T-helper 1 cell treated with Interleukin-12 subunit alpha and Interleukin-12 subunit beta and Interleukin-4 antibody, amounts not matched to agents 30 μg/mL and 1 μg/mL, for 36 hours (primary cell): ENCODE data around the gene PAQR7.

ENCODE experiments used
- H3K27ac Mint-ChIP-seq: one replicate; pipeline ENCODE4 v1.8.0; 2021; ENCODE audit warnings: mild to moderate bottlenecking, mixed read lengths
- H3K27me3 Mint-ChIP-seq: one replicate; pipeline ENCODE4 v1.8.0; 2021; ENCODE audit warnings: low read depth, mixed read lengths
- H3K36me3 Mint-ChIP-seq: one replicate; pipeline ENCODE4 v1.8.0; 2021; ENCODE audit warnings: low read depth, mixed read lengths
- H3K4me1 Mint-ChIP-seq: one replicate; pipeline ENCODE4 v1.8.0; 2021; ENCODE audit warnings: low read depth, mixed read lengths
- H3K4me3 Mint-ChIP-seq: one replicate; pipeline ENCODE4 v1.8.0; 2021; ENCODE audit warnings: mild to moderate bottlenecking, moderate library complexity, mixed read lengths
- H3K9me3 Mint-ChIP-seq: one replicate; pipeline ENCODE4 v1.8.0; 2021; ENCODE audit warnings: mixed read lengths

The PAQR7 gene

GRCh38 chr1:25907601-25908000 is 32.1 kb upstream of the PAQR7 start:
- Mint-ChIP-seq H3K27ac (no peak overlapping the region), H3K27me3 (peaks cover 30% of the 10 kb centered on the region), H3K4me1 (peaks cover 27% of the 10 kb centered on the region), H3K9me3 (no peaks in the 10 kb centered on the region), H3K36me3 (peaks cover 18% of the 10 kb centered on the region), H3K4me3 (peak overlapping the region; percentile 85)

DNA sequence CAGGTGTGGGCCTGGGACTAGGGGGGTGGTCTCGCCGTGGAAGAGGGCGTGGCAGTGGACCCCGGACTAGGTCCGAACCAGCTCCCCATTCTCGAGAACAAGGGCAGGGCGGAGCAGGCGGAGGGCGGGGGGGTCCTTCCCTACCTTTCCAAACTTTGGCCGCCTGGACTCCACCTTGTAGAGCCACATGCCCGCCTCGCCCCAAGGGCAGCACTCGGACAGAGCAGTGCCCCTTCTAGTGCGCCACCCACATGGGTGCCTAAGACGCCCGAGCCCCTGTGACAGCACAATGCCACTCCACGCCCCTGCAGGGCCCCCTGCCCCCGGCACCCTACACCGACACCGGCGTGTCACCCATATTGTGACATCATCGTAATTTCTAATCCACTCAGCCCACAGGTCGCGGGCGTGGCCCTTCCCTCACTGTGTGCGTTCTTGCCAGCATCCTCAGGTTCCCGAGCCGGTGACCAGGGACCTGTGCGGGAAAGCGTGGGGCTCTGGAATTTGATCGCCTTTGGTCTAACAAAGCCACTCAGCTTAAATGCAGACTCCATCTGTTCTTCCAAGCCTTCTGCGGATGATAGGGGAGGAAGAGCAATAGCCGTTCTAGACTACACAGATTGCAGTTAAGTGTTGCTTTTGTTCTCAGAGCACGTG is 31.3 kb upstream of the PAQR7 start:
- Mint-ChIP-seq H3K4me3 (peak overlapping the region; percentile 85), H3K4me1 (peaks cover 29% of the 10 kb centered on the region), H3K27ac (peak overlapping the region; percentile 70), H3K9me3 (no peaks in the 10 kb centered on the region), H3K27me3 (peaks cover 30% of the 10 kb centered on the region), H3K36me3 (peaks cover 19% of the 10 kb centered on the region)

- H3K4me3 Mint-ChIP-seq = peak within 1 kb of the TSS; percentile 95
These were observed 30.5 kb upstream of the PAQR7 start, which contains the start of gene STMN1 for GRCh38 chr1:25905680-25906643. TSS of gene STMN1 (minus strand) at chr1:25906419. CDS start at chr1:25904676, 1,743 bp downstream.

GRCh38 chr1:25904943-25905679 is 29.6 kb upstream of the PAQR7 start:
- Mint-ChIP-seq H3K27ac (peak overlapping the region; percentile 92), H3K4me3 (peak overlapping the region; percentile 95), H3K9me3 (no peaks in the 10 kb centered on the region), H3K27me3 (peaks cover 24% of the 10 kb centered on the region), H3K4me1 (peaks cover 39% of the 10 kb centered on the region), H3K36me3 (peaks cover 32% of the 10 kb centered on the region)

More at GRCh38 chr1:25905680-25906643, 30.5 kb upstream of the PAQR7 start, which contains the start of gene STMN1:
- Mint-ChIP-seq H3K9me3 (no peaks in the 10 kb centered on the region), H3K27me3 (peaks cover 29% of the 10 kb centered on the region), H3K36me3 (peaks cover 25% of the 10 kb centered on the region), H3K27ac (peak within 1 kb of the TSS; percentile 92), H3K4me1 (peaks cover 33% of the 10 kb centered on the region)

- peaks cover 38% of the 10 kb centered on the region for H3K36me3 Mint-ChIP-seq
These were observed 28.5 kb upstream of the PAQR7 start for GRCh38 chr1:25903986-25904385.

DNA sequence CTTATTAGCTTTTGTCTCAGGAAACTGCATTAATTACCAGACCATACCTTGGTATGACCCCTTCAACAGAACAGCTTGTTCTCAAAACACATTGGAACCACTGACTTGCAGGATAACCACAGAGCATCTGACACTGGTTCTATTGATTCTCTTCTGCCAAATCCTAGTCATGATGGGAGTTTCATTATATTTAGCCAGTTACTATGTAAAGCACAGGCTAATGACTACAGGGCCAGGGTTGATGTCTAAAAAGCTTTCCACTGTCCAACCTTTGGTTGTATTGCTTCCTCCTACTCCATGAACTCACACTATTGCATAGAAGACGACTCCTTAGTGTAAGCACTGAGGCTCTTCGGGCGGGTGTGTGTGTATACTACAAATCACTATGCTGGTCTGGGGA is 27.0 kb upstream of the PAQR7 start:
- H3K4me3 Mint-ChIP-seq = peak overlapping the region; percentile 15
- H3K9me3 Mint-ChIP-seq = no peaks in the 10 kb centered on the region
- H3K27ac Mint-ChIP-seq = no peak overlapping the region
- H3K4me1 Mint-ChIP-seq = peaks cover 53% of the 10 kb centered on the region
- peaks cover 45% of the 10 kb centered on the region for H3K36me3 Mint-ChIP-seq
- peaks cover 7% of the 10 kb centered on the region for H3K27me3 Mint-ChIP-seq

More at GRCh38 chr1:25903986-25904385, 28.5 kb upstream of the PAQR7 start:
- H3K27me3 Mint-ChIP-seq = peaks cover 20% of the 10 kb centered on the region
- H3K9me3 Mint-ChIP-seq = no peaks in the 10 kb centered on the region
- peak overlapping the region; percentile 95 for H3K4me3 Mint-ChIP-seq
- H3K27ac Mint-ChIP-seq = peak overlapping the region; percentile 92
- H3K4me1 Mint-ChIP-seq = peaks cover 47% of the 10 kb centered on the region

GRCh38 chr1:25900219-25900618 is 24.7 kb upstream of the PAQR7 start:
- Mint-ChIP-seq H3K27ac (peak overlapping the region; percentile 46), H3K4me1 (peaks cover 55% of the 10 kb centered on the region), H3K36me3 (peaks cover 46% of the 10 kb centered on the region), H3K9me3 (no peaks in the 10 kb centered on the region), H3K27me3 (no peaks in the 10 kb centered on the region), H3K4me3 (no peak overlapping the region)

DNA sequence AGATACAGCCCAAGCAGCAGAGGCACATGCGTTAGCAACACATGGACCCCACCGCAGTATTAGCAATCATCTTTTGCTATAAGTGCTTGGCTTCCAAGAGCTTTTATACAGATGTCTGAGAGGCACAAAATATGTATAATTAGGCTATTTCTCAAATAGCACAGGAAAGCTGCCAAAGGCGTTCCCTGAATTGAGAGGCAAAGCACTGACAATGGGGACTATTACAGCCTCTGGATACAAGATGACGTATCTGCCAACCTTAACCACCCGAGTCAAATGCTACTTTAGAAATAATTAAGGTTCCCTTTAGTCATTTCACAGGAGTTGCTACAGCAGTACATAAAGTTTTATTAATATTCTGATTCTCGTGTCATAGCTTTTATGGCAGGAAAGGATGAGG is 24.3 kb upstream of the PAQR7 start:
- no peak overlapping the region for H3K4me3 Mint-ChIP-seq

GRCh38 chr1:25898223-25899015 is 22.9 kb upstream of the PAQR7 start:
- Mint-ChIP-seq H3K27ac (peak overlapping the region; percentile 59), H3K9me3 (no peaks in the 10 kb centered on the region), H3K4me3 (no peak overlapping the region), H3K4me1 (peaks cover 43% of the 10 kb centered on the region), H3K27me3 (no peaks in the 10 kb centered on the region), H3K36me3 (peaks cover 35% of the 10 kb centered on the region)

More for the DNA sequence above, 24.3 kb upstream of the PAQR7 start:
- H3K36me3 Mint-ChIP-seq = peaks cover 44% of the 10 kb centered on the region
- no peaks in the 10 kb centered on the region for H3K9me3 Mint-ChIP-seq
- H3K27ac Mint-ChIP-seq = no peak overlapping the region
- H3K4me1 Mint-ChIP-seq = peaks cover 53% of the 10 kb centered on the region
- no peaks in the 10 kb centered on the region for H3K27me3 Mint-ChIP-seq

DNA sequence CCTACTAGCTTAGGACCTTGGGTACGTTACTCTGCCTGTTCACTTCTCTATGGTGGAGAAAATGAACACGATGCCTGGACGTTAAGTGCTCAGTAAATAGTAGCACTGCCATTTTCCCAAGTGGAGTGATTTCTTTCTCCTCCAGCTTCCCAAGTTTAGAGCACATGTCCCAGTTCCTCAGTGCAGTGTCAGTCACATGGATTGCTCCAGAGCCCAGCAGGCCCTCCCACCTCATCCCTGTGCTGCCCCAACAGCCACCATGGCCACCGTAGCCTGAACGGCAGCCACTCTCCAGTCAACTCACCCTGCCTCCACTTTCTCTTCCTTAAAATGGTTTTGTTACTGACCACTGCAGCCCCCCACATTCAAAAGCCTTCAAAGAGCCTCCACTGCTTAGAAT is 22.2 kb upstream of the PAQR7 start:
- H3K27ac Mint-ChIP-seq = peak overlapping the region; percentile 52
- H3K27me3 Mint-ChIP-seq = no peaks in the 10 kb centered on the region
- H3K4me3 Mint-ChIP-seq = no peak overlapping the region
- H3K36me3 Mint-ChIP-seq = peaks cover 30% of the 10 kb centered on the region
- peaks cover 38% of the 10 kb centered on the region for H3K4me1 Mint-ChIP-seq
- H3K9me3 Mint-ChIP-seq = no peaks in the 10 kb centered on the region

GRCh38 chr1:25896266-25896665 is 20.8 kb upstream of the PAQR7 start:
- H3K9me3 Mint-ChIP-seq = no peaks in the 10 kb centered on the region
- H3K4me3 Mint-ChIP-seq = no peak overlapping the region
- H3K27me3 Mint-ChIP-seq = no peaks in the 10 kb centered on the region
- H3K4me1 Mint-ChIP-seq = peaks cover 32% of the 10 kb centered on the region
- peaks cover 23% of the 10 kb centered on the region for H3K36me3 Mint-ChIP-seq
- H3K27ac Mint-ChIP-seq = peak overlapping the region; percentile 72

GRCh38 chr1:25895365-25895990 is 20.0 kb upstream of the PAQR7 start:
- Mint-ChIP-seq H3K9me3 (no peaks in the 10 kb centered on the region), H3K27me3 (no peaks in the 10 kb centered on the region), H3K36me3 (peaks cover 17% of the 10 kb centered on the region), H3K27ac (peak overlapping the region; percentile 55), H3K4me3 (no peak overlapping the region), H3K4me1 (peaks cover 25% of the 10 kb centered on the region)

DNA sequence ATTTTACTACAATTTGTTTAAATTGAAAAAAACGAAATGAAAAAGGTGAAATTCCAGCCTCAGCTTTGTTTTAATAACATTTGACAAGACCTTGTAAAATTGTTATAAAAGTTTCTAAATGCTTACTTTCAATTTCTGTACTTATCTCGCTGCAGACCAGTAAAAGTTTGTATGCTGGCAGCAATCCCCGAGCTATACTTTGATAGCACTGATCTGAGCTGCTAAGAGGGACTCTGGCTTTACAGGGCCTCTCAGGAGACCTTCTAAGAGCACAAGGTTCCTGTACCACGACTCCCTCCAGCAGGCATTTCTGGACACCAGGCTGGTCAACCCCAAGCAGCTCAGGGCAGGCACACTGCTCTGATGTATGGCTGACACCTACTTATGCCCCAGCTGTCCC is 17.6 kb upstream of the PAQR7 start:
- H3K4me1 Mint-ChIP-seq = peaks cover 9% of the 10 kb centered on the region
- no peaks in the 10 kb centered on the region for H3K27me3 Mint-ChIP-seq
- no peak overlapping the region for H3K4me3 Mint-ChIP-seq
- H3K9me3 Mint-ChIP-seq = no peaks in the 10 kb centered on the region
- peaks cover 6% of the 10 kb centered on the region for H3K36me3 Mint-ChIP-seq
- no peak overlapping the region for H3K27ac Mint-ChIP-seq
